ENCODE measurements around the gene FSTL1. TPM values are rescaled to one million over a fixed set of nuclear protein-coding genes. Genes with fewer than 3 reads are reported as not detected.

FSTL1 gene
- total RNA-seq, 1 donor from 2014 or later, result 221 TPM

- H3K27ac ChIP-seq, result peak overlapping the region; percentile 88
- DNase-seq (peak; percentile 69), ATAC-seq (peak; percentile 53)
- H3K9me3 ChIP-seq, result no peaks in the 10 kb centered on the region
- H3K4me1 ChIP-seq, result peaks cover 11% of the 10 kb centered on the region
- intact Hi-C loops (cut with DNase I), result loop anchor here (10.0 kb wide), 1 partner anchor 105 kb away; no protein-coding TSS in a partner anchor
- no peaks in the 10 kb centered on the region for H3K36me3 ChIP-seq
- peaks cover 8% of the 10 kb centered on the region for H3K27me3 ChIP-seq
- H3K4me3 ChIP-seq, result peak overlapping the region; percentile 74
- no peak for TF ChIP-seq CTCF (IDR thresholded peaks at IDR 0.05)
These were observed 842 bp downstream of the FSTL1 start for GRCh38 chr3:120449701-120450599.

- no peaks in the 10 kb centered on the region for H3K9me3 ChIP-seq
- DNase-seq (no peak), ATAC-seq (no peak)
- peaks cover 8% of the 10 kb centered on the region for H3K27me3 ChIP-seq
- H3K4me1 ChIP-seq, result peaks cover 11% of the 10 kb centered on the region
- peak overlapping the region; percentile 88 for H3K27ac ChIP-seq
- peak overlapping the region; percentile 74 for H3K4me3 ChIP-seq
- TF ChIP-seq CTCF (IDR thresholded peaks at IDR 0.05), result no peak
- intact Hi-C loops (cut with DNase I), result loop anchor here (10.0 kb wide), 1 partner anchor 106 kb away; no protein-coding TSS in a partner anchor
- no peaks in the 10 kb centered on the region for H3K36me3 ChIP-seq
These were observed 1.5 kb downstream of the FSTL1 start for GRCh38 chr3:120449251-120449650.

- H3K9me3 ChIP-seq, result no peaks in the 10 kb centered on the region
- no peaks in the 10 kb centered on the region for H3K36me3 ChIP-seq
- H3K27ac ChIP-seq, result peak overlapping the region; percentile 88
- H3K4me1 ChIP-seq, result peaks cover 11% of the 10 kb centered on the region
- peak overlapping the region; percentile 74 for H3K4me3 ChIP-seq
- H3K27me3 ChIP-seq, result peaks cover 8% of the 10 kb centered on the region
- no peak for TF ChIP-seq CTCF (IDR thresholded peaks at IDR 0.05)
- ATAC-seq, result peak; percentile 46
- intact Hi-C loops (cut with DNase I), result loop anchor here (10.0 kb wide), 1 partner anchor 106 kb away; no protein-coding TSS in a partner anchor
- DNase-seq, result no peak
These were observed 2.0 kb downstream of the FSTL1 start for GRCh38 chr3:120448756-120449155.

GRCh38 chr3:120446891-120447668 is 3.7 kb downstream of the FSTL1 start:
- intact Hi-C loops (cut with DNase I), result loop anchor here (10.0 kb wide), 1 partner anchor 108 kb away; no protein-coding TSS in a partner anchor
- Histone ChIP-seq H3K4me3 (no peak overlapping the region), H3K9me3 (no peaks in the 10 kb centered on the region), H3K4me1 (peaks cover 14% of the 10 kb centered on the region), H3K27me3 (peaks cover 8% of the 10 kb centered on the region), H3K27ac (no peak overlapping the region), H3K36me3 (no peaks in the 10 kb centered on the region)
- no peak for ATAC-seq
- no peak for TF ChIP-seq CTCF (IDR thresholded peaks at IDR 0.05)
- no peak for DNase-seq

GRCh38 chr3:120445654-120446053 is 5.1 kb downstream of the FSTL1 start:
- Histone ChIP-seq H3K27ac (no peak overlapping the region), H3K9me3 (no peaks in the 10 kb centered on the region), H3K27me3 (peaks cover 8% of the 10 kb centered on the region), H3K4me3 (no peak overlapping the region), H3K4me1 (peaks cover 23% of the 10 kb centered on the region), H3K36me3 (no peaks in the 10 kb centered on the region)
- DNase-seq (no peak), ATAC-seq (no peak)
- no peak for TF ChIP-seq CTCF (IDR thresholded peaks at IDR 0.05)
- intact Hi-C loops (cut with DNase I), result loop anchor here (10.0 kb wide), 1 partner anchor 109 kb away; no protein-coding TSS in a partner anchor
